NCI-H345 treated with DMSO at 0.1 percent for 48 hours (cell line): ENCODE results near the gene WNK2.
"Not testable (repeated sequence)": the region's sequence is repeated elsewhere in the genome, so short reads cannot be mapped to it uniquely, and the experiment has no call there.

Experiments used
- DNase-seq: peaks from one replicate; lab custom pipeline; 2025; ENCODE audit not compliant: unreplicated experiment; lab: John Stamatoyannopoulos, UW

The WNK2 gene

DNA sequence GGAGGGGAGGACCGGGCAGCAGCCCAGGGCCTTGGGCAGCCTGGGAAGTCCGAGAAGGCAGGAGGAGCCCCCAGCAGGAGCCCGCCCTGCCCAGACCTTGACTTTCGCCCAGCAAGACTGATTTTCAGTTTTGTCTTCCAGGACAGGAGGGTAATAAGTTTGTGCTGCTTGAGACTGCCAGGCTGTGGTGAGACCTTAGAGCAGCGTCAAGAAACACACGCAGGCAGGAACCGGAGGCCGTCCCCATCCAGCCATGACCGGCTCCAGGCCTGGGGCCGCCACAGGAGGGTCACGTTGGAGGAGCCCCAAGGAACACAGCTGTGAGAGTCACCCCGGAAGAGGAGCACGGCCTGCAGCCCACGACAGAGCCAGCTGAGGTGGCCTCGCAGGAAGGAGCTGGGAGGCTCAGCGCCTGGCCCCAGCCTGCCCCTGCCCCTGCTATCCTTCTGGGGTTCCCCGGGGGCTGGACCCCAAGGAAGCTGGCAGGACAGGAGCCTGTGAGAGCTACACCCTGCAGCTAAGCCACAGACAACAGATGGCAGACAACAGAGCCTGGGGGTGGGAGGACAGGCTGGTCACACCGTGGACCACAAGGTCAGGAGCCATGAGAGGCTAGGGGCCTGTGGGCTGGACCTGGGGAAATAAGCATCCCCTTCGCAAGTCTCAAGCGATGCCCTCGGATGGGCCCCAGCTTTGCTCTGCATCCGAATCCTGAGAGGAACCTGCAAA is 141.5 kb downstream of the WNK2 start:
- no peak for DNase-seq

DNA sequence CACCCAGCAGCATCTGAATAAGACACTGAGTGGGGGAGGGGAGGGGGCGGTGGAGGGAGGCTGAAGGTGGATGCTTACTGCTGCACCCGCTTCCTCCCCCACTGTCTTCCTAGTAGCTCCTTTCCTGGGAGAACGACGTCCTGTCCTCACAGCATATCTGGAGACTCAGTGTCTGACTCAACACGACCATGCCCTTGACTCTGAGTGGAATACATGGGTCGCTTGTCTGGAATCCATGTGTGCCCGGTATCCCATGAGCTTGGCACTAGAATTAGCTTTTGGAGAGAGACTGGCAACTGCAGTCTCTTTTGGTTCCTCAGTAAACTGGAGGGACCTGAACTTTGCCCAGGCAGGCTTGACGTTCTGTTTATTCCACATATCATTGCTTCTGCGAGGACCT is 142.1 kb downstream of the WNK2 start:
- no peak for DNase-seq

DNA sequence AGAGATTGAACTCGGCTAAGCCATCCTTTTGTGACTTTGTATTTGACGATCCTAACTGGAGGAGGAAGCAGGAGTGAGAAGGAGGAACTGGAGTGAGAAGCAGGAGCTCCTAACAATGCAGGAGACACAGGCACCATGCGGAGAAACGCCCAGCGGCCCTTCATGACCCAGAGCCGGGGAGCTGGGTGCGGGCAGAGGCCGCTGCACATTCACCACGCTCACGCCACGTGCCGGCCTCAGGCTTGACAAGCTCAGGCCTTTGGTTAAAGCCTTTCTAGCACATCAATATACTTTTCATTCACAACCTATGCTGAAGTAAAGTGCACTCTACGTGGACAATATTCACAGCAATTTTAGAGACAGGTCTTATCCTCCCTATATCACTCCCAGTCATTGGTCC is 142.7 kb downstream of the WNK2 start:
- no peak for DNase-seq

DNA sequence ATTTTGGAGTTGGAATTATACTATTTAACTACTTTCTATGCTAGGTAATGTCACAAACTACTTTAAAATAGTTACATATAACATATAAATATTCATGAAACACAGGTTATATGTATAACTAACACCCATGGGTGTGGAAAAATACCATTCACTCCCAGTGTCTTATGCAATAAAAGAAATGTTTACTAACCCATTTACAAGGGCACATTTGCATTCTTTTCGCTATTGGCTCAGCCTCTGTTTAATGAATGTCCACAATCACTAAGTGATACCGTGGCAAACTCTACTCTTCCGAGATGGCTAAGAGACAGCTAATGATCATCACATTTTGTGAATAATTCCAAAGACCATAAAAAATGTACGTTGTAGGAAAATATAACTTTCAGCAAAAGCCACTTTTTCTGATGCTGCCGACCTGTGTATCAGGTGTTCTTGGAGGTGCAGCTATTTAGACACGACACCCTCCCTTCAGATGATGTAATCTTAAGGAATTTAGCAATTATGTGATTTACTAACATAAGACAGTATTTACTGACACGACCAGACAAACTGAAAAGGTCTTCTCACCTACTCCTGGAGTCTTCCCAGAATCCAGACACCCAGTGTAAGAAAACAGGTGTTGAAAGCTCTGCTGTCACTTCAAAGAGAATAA is 145.8 kb downstream of the WNK2 start:
- no peak for DNase-seq

DNA sequence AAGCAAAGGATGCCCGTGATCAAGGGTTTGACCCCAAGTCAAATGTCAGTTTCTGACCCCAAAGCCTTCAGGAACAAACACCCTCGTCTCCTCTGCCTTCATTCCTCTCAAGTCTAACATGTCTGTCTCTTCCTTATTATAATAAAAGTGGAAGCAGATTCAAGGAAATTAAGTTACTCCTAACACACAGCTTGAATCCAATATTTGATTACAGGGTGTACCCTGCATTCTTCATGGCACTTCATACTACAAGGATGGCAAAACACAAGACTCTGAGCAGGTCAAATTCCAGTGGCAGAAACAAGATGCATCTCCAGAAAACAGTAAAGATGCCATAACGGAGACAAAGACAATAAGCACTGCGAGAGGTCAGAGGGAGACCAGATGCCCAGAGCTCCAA is 148.4 kb downstream of the WNK2 start:
- DNase-seq = no peak

DNA sequence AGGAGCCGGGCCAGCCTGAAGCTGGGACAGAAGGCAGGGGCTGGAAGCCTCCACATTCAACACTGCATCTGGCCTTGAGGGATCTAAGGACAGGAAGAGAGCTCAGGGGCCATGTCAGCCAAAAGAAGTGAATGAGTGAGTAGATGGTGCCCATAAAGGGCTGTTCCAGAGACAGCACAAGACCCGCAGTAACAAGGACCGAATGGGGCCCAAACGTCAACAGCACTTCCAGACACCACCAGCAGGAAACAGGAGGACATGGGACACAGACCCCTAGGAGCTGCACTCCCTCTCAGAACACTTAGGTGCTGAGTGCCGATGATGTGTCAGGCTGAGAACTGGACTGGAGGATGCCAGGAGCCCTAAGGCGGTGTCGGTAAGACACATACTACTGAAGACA is 152.8 kb downstream of the WNK2 start:
- DNase-seq = no peak

DNA sequence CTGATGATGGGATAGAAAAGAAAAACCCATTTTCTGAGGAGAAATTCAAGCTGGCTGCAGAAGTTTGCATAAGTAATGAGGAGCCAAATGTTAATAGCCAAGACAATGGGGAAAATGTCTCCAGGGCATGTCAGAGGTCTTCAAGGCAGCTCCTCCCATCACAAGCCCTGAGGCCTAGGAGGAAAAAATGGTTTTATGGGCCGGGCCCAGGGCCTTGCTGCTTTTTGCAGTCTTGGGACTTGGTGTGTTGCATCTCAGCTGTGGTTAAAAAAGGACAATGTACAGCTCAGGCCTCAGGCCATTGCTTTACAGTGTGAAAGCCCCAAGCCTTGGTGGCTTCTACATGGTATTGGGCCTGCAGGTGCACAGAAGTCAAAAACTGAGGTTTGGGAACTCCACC is 154.3 kb downstream of the WNK2 start:
- DNase-seq = not testable (repeated sequence)

DNA sequence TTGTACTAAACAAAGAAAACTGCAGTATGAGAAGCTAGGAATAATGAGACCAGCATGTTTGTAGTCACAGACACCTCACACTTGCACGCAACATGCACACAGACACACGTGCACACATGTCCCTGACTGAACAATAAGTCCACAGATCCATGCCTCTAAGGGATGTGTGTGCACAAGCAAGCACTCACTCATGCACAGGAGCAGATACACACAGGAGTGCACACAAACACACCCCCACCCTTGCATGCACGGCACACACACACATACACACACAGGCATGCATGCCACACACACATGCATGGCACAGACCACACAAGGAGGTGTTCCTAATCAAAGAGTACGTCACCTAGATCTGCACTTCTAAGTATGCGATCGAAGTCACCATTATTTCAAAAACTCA is 156.2 kb downstream of the WNK2 start:
- no peak for DNase-seq

DNA sequence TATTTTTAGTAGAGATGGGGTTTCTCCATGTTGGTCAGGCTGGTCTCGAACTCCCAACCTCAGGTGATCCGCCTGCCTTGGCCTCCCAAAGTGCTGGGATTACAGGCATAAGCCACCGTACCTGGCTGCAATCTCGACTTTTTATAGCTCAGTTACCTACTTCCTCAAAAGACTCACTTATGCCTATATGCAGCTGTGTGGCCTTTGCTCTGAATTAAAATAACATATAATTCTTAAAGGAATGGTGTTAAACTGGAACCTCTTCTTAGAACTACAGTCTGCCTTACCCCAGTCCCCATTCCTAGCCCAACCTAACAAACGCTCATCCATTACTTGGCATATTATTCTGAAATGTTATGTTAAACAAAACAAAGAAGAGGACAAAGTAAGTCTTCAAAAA is 157.9 kb downstream of the WNK2 start:
- DNase-seq = not testable (repeated sequence)

DNA sequence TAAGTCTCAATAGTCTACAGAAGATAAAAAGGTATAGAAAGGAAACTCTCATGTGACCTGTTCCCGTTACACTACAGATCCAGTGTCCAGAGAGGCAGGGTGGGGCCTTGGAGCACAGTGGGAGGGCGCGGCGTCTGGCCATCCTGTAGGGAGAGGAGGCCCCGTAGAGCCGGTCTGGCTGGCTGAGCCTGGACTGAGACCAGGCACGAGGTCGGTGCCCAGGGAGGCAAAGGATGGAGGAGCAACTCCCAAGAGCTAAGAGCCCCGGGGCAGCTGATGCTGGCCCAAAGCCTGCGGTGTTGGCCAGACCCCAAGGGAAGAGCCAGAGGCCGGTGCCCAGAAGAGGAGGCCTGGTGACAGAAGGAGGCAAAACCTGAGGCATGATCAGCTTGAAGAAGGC is 158.5 kb downstream of the WNK2 start:
- not testable (repeated sequence) for DNase-seq

DNA sequence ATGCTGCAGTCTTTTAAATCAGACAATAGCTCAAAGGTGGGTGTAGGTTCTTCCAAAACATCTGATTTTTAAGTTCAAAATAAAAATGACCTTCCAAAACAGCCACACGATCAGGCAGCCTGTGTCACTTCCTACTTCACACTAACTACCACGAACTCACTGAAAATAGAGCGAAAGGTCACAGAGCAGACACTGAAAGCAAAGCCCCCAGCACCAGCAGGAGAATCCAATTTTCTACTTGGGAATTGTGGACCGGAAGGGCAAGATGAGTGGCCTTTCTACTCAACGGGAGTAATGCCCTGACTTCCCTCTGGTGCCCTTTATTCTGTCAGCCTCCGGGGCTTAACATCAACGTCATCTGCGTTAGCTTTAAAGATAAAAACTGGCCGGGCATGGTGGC is 159.7 kb downstream of the WNK2 start:
- DNase-seq = no peak

DNA sequence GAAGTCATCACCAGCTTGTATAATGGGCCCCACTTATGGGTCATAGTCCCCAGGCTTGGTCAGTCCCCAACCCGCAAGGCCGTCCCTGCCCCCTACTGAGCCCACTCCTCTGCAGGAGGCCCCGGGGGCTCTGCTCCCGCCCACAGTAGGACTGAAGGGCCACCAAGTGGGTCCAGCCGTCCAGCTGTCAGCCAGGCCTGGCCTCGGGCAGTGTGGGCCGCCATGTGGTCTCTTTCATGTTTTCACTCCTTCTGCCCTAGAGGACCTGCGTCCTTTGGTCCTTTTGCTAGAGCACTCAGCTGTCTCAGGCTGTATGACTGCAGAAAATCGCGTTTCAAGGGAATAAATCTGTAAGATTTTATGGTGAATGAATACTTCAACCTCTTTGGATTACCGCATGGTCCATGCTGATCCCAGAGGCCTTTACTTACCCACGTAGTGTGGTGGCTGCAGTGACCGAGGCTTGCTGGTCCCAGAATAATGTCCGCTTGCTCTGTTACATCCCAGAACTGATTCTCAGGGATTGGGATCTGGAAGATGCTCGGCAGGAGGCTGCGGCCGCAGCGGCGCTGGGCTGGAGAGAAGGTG is 161.8 kb downstream of the WNK2 start:
- DNase-seq = no peak

DNA sequence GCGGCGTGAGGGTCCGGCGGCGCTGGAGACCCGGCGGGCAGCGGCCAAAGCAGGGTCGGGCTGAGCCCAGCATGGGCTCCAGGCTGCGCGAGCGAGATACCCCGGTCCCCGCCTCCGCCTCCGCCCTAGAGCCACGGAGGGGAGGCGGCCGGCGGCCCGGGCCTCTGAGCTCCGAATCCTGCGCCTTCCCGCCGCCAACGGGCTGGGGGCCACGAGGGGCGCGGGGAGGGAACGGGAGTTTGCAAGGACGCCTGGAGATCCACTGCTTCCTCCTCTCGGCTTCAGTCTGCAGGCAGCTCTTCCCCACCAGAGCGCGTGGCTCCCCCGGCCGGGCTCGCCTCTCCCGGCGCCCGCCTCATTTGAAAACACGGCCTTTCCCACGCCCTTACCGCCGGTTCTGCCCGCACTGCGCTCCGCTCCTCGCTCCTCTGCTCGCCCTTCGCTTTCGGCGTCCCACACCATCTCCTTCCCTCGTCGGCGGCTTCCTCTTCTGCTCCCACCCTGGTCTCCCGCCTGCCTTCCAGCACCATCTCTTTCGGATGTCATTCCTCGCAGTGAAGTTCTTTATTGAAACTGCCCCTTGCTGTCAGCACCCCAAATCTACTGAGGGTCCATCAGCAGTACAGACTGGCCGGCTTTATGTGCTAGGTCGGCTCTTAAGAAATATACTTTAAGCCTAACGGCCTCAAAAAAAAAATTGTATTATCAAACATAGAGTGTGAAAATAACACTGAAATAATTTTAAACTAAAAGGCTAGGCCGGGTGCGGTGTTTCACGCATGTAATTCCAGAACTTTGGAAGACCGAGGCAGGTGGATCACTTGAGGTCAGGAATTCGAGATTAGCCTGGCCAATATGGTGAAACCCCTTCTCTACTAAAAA is 162.5 kb downstream of the WNK2 start:
- DNase-seq = no peak

DNA sequence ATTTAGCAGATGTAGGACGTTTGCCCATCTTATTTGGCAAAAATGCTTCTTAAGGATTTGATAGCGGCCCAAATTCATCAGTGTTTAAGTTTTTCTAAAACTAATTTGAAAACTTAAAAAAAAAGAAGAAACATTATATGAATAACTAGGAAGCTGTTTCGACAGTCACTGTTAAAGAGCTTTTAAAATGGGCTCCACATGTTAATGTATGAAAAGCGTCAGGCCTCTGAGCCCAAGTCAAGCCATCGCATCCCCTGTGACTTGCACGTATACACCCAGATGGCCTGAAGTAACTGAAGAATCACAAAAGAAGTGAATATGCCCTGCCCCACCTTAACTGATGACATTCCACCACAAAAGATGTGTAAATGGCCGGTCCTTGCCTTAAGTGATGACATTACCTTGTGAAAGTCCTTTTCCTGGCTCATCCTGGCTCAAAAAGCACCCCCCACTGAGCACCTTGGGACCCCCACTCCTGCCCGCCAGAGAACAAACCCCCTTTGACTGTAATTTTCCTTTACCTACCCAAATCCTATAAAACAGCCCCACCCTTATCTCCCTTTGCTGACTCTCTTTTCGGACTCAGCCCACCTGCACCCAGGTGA is 163.5 kb downstream of the WNK2 start:
- not testable (repeated sequence) for DNase-seq

DNA sequence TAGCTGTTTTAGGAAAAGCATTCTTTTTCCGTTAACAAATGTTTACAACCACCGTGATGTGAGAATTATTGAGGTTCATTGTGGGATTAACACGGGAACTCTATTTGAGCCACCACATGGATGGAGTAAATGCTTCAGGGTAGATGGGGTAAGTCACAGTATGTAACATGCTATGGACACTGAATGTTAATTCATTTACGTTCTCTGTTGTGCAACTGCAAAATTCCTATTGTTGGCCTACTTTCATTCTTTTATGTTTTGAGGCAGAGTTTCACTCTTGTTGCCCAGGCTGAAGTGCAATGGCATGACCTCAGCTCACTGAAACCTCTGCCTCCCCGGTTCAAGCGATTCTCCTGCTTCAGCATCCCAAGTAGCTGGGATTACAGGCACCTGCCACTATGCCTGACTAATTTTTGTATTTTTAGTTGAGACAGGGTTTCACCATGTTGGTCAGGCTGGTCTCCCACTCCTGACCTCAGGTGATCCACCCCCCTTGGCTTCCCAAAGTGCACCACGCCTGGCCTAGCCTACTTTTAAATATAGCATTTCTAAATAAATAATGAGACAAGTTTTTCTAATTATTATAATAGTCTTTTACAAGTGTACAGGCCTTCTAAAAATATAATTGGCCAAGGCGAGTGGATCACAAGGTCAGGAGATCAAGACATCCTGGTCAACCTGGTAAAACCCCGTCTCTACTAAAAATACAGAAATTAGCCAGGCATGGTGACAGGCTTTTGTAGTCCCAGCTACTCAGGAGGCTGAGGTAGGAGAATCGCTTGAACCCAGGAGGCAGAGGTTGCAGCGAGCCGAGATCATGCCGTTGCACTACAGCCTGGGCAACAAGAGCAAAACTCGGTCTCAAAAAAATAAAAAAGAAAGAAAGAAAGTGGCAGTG is 169.7 kb downstream of the WNK2 start:
- not testable (repeated sequence) for DNase-seq

DNA sequence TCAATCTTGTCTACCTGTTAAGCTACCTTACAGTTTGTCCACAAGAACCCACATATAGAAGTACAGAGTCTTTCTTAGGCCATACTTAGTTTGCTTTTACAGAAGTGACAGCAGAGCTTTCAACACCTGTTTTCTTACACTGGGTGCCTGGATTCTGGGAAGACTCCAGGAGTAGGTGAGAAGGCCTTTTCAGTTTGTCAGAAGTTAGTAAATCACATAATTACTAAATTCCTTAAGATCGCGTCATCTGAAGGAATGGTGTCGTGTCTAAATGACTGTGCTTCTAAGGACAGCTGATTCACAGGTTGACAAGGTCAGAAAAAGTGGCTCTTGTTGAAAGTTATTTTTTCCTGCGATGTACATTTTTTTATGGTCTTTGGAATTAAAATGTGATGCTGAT is 170.5 kb downstream of the WNK2 start:
- DNase-seq = no peak

DNA sequence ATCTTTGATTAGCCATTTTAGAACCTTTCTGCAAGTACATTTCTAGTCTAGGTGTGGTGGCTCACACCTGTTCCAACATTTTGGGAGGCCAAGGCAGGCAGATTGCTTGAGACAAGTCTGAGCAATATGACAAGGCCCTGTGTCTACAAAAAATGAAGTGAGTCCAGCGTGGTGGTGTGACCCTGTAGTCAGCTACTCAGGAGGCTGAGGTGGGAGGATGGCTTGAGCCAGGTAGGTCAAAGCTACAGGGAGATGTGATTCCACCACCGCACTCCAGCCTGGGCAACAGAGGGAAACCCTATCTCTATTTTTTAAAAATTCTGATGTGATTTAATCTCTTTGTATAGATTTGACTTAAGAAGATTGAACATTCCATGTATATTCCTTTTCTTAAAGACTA is 171.9 kb downstream of the WNK2 start:
- no peak for DNase-seq

DNA sequence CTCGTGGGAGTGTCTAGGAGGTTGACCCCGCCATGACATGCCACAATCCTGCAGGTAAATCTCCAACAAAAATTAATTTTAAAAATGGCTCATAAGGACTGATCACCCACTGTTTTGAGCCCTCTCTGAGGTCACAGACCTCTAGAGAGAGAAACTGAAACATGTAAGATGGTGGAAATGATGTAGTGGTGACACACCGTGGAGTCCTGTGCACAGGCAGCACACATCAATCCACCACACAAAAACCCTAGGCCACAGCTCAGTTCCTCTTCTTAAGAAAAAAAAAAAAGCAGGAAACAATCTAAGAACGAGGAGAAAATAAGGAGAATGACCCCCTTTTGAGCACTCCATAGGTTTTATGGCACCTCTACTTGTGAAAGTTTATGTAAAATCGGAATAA is 173.7 kb downstream of the WNK2 start:
- no peak for DNase-seq

DNA sequence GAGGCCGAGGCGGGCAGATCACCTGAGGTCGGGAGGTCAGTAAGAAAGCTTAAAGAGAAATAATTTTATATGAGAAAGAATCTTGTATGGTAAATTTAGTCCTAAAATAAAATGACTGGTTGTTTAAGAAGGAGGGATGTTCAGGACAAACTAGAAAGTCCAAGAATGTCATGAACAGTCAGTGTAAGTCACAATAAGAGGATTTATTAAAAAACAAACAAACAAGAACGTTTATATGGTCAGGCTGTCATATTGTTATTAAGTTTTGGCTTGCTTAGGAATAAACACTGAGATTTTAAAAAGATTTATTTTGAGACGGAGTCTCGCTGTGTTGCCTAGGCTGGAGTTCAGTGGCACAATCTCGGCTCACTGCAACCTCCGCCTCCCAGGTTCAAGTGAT is 176.0 kb downstream of the WNK2 start:
- DNase-seq = not testable (repeated sequence)

DNA sequence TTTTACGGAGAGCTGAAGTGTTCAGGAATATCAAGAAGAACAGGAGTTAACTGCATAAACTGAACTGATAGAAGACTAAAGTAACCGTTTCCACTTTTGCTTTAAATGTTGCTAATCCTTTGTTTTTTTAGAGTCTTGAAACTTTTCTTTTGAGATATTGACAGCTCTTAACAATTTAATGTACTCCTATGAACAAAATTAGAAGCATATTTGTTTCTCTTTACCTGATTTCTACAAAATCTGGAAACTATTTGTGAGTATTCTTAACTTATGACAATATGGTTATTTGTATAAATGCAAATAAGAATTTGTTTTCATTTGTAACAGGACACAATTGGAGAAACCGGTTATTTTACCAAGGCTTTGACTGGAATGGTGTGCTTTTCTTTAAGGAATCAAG is 178.1 kb downstream of the WNK2 start:
- no peak for DNase-seq
